ENCODE data around the gene IQGAP3. TPM values are rescaled to one million over a fixed set of nuclear protein-coding genes. Genes with fewer than 3 reads are reported as not detected.
"Not testable (repeated sequence)": the region's sequence is repeated elsewhere in the genome, so short reads cannot be mapped to it uniquely, and the experiment has no call there.

Gene IQGAP3
- total and polyA plus RNA-seq, 9 donors = 0.05 to 1.2 (median 0.30) TPM; not detected in 1

- no peaks in the 10 kb centered on the region for H3K27me3 ChIP-seq
- intact Hi-C loops (cut with DNase I) = no loop called here
- peak in 1 of 5 donors; percentile 26 for DNase-seq
- H3K27ac ChIP-seq = no peak overlapping the region
- 79 to 82% (median 80%) methylated on average over 9 of the region's 9 CpGs for WGBS, 3 donors
- H3K4me1 ChIP-seq (ENCODE audit: insufficient read depth) = no peaks in the 10 kb centered on the region
- H3K36me3 ChIP-seq = no peaks in the 10 kb centered on the region
- H3K9me3 ChIP-seq = no peaks in the 10 kb centered on the region
- TF ChIP-seq EP300 (IDR thresholded peaks at IDR 0.05) = no peak
- TF ChIP-seq POLR2A (IDR thresholded peaks at IDR 0.05) = no peak
- TF ChIP-seq, protein P1, sequence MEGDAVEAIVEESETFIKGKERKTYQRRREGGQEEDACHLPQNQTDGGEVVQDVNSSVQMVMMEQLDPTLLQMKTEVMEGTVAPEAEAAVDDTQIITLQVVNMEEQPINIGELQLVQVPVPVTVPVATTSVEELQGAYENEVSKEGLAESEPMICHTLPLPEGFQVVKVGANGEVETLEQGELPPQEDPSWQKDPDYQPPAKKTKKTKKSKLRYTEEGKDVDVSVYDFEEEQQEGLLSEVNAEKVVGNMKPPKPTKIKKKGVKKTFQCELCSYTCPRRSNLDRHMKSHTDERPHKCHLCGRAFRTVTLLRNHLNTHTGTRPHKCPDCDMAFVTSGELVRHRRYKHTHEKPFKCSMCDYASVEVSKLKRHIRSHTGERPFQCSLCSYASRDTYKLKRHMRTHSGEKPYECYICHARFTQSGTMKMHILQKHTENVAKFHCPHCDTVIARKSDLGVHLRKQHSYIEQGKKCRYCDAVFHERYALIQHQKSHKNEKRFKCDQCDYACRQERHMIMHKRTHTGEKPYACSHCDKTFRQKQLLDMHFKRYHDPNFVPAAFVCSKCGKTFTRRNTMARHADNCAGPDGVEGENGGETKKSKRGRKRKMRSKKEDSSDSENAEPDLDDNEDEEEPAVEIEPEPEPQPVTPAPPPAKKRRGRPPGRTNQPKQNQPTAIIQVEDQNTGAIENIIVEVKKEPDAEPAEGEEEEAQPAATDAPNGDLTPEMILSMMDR (IDR thresholded peaks at IDR 0.05) = no peak
- no peak overlapping the region for H3K4me3 ChIP-seq
Measured at GRCh38 chr1:156556354-156556753, 16.0 kb downstream of the IQGAP3 start.

- H3K27me3 ChIP-seq = no peaks in the 10 kb centered on the region
- WGBS, 3 donors = 59 to 97% (median 62%) methylated on average over 2 of the region's 2 CpGs
- TF ChIP-seq, protein P1 (IDR thresholded peaks at IDR 0.05) = no peak
- TF ChIP-seq EP300 (IDR thresholded peaks at IDR 0.05) = no peak
- no peak for TF ChIP-seq POLR2A (IDR thresholded peaks at IDR 0.05)
- no peak for DNase-seq
- no peak overlapping the region for H3K27ac ChIP-seq
- no peaks in the 10 kb centered on the region for H3K4me1 ChIP-seq (ENCODE audit: insufficient read depth)
- H3K4me3 ChIP-seq = no peak overlapping the region
- intact Hi-C loops (cut with DNase I) = no loop called here
- no peaks in the 10 kb centered on the region for H3K9me3 ChIP-seq
- H3K36me3 ChIP-seq = no peaks in the 10 kb centered on the region
Measured at GRCh38 chr1:156555715-156556114, 16.6 kb downstream of the IQGAP3 start.

- H3K36me3 ChIP-seq = no peaks in the 10 kb centered on the region
- H3K27ac ChIP-seq = no peak overlapping the region
- H3K4me1 ChIP-seq (ENCODE audit: insufficient read depth) = no peaks in the 10 kb centered on the region
- H3K4me3 ChIP-seq = no peak overlapping the region
- TF ChIP-seq, protein P1 (IDR thresholded peaks at IDR 0.05) = no peak
- no peak for TF ChIP-seq POLR2A (IDR thresholded peaks at IDR 0.05)
- no peak for TF ChIP-seq EP300 (IDR thresholded peaks at IDR 0.05)
- H3K9me3 ChIP-seq = no peaks in the 10 kb centered on the region
- intact Hi-C loops (cut with DNase I) = no loop called here
- 84 to 86% (median 84%) methylated on average over 8 of the region's 8 CpGs for WGBS, 3 donors
- DNase-seq = peak in 1 of 5 donors; percentile 1
- no peaks in the 10 kb centered on the region for H3K27me3 ChIP-seq
Measured at GRCh38 chr1:156554971-156555370, 17.4 kb downstream of the IQGAP3 start.

DNA sequence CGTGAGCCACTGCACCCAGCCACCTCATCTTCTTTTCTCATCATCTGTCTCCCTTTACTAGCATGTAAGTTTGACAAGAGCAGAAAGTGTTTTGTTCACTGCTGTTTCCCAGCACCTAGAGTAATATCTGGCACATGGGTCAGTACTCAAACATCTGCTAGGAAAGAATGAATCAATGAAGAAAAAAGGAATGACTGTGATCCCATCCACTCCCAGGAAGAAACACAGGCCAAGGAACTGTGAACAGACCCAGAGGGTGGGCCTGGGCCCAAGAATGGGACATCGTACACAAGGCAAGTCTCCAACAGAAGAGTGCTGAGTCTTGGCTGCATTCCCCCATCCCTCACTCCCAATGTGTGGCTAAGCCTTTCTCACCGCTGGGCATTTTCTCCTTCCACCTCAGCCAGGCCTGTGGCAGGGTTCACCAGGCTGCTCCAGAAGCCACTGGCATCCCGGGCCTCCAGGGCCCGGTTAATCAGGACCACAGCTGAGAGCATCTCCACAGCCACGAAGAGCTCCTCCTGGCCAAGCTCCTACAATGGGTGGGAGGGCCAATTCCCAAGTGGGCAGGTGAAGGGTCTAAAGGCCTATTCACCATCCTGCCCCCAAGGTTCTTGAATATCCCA is 18.4 kb downstream of the IQGAP3 start:
- intact Hi-C loops (cut with DNase I) = no loop called here
- TF ChIP-seq EP300 (IDR thresholded peaks at IDR 0.05) (no peak), POLR2A (IDR thresholded peaks at IDR 0.05) (no peak)
- TF ChIP-seq, protein P1 (IDR thresholded peaks at IDR 0.05) = no peak

GRCh38 chr1:156552937-156553336 is 19.4 kb downstream of the IQGAP3 start:
- DNase-seq = peak in 1 of 5 donors; percentile 17

More for the DNA sequence above, 18.4 kb downstream of the IQGAP3 start:
- H3K9me3 ChIP-seq = no peaks in the 10 kb centered on the region
- no peak overlapping the region for H3K27ac ChIP-seq
- no peak overlapping the region for H3K4me3 ChIP-seq
- no peaks in the 10 kb centered on the region for H3K36me3 ChIP-seq
- H3K4me1 ChIP-seq (ENCODE audit: insufficient read depth) = no peaks in the 10 kb centered on the region
- DNase-seq = peak in 1 of 5 donors; percentile 13
- no peaks in the 10 kb centered on the region for H3K27me3 ChIP-seq
- WGBS, 3 donors = 95 to 96% (median 96%) methylated on average over 6 of the region's 6 CpGs

More at GRCh38 chr1:156552937-156553336, 19.4 kb downstream of the IQGAP3 start:
- H3K36me3 ChIP-seq; H3K4me1 ChIP-seq (ENCODE audit: insufficient read depth); H3K4me3 ChIP-seq; intact Hi-C loops (cut with DNase I); H3K27me3 ChIP-seq; H3K27ac ChIP-seq; H3K9me3 ChIP-seq: not testable (repeated sequence)
- WGBS, 3 donors = 91 to 93% (median 93%) methylated on average over 4 of the region's 4 CpGs

Measured in ovary (tissue), 9 donors.